Heart left ventricle (tissue), 16 donors: ENCODE results near the gene SETBP1. TPM values are rescaled to one million over a fixed set of nuclear protein-coding genes. Genes with fewer than 3 reads are reported as not detected.

Experiments used
- ATAC-seq, 4 donors: fragments of 200-7000 bp; cut with Tn5 transposase; one replicate each; pipeline ENCODE4 v1.9.1; 2020 to 2022; ENCODE audit warnings: moderate library complexity in 4 of 4, mild to moderate bottlenecking in 3 of 4, moderate number of reproducible peaks in 1 of 4
- DNase-seq, 5 donors: peaks; one replicate each; pipeline ENCODE4 v3.0.0-alpha.2; 2020
- H3K27ac ChIP-seq, 12 donors: fragments of 200-600 bp; sonication (generic) in 4 of 12; one replicate each; pipeline versions ENCODE4 v1.5.0 to v1.8.0; 2016 to 2022; ENCODE audit warnings: mild to moderate bottlenecking in 2 of 12
- H3K27me3 ChIP-seq, 9 donors: fragments of 200-600 bp; sonication (generic) in 2 of 9; one replicate each; pipeline versions ENCODE4 v1.5.1 to v1.8.0; 2016 to 2022; ENCODE audit warnings: mild to moderate bottlenecking in 3 of 9
- H3K36me3 ChIP-seq, 9 donors: fragments of 200-600 bp; sonication (generic) in 2 of 9; one replicate each; pipeline versions ENCODE4 v1.5.0 to v1.8.0; 2018 to 2022; ENCODE audit warnings: mild to moderate bottlenecking in 2 of 9
- H3K4me1 ChIP-seq, 12 donors: fragments of 200-600 bp; sonication (generic) in 4 of 12; one replicate each; pipeline versions ENCODE4 v1.5.0 to v1.8.0; 2016 to 2022; ENCODE audit warnings: mild to moderate bottlenecking in 3 of 12
- H3K4me3 ChIP-seq, 12 donors: fragments of 200-600 bp; sonication (generic) in 4 of 12; one replicate each; pipeline versions ENCODE4 v1.5.0 to v1.8.0; 2017 to 2022; ENCODE audit warnings: mild to moderate bottlenecking in 9 of 12, moderate library complexity in 4 of 12
- H3K9me3 ChIP-seq, 12 donors: fragments of 200-600 bp; sonication (generic) in 4 of 12; one replicate each; pipeline versions ENCODE4 v1.5.0 to v1.8.0; 2016 to 2022; ENCODE audit warnings: mild to moderate bottlenecking in 1 of 12
- CTCF ChIP-seq, 12 donors: fragments of 200-600 bp; sonication (generic) in 4 of 12; IDR thresholded peaks; one replicate each; pipeline versions ENCODE4 v1.5.0 to v1.8.0; 2018 to 2022; ENCODE audit warnings: antibody characterized with exemption in 12 of 12, mild to moderate bottlenecking in 5 of 12
- POLR2A ChIP-seq, 2 donors: fragments of 450-650 bp; IDR thresholded peaks; one replicate each; pipeline ENCODE4 v1.6.1; 2017; ENCODE audit warnings: antibody characterized with exemption in 2 of 2, mild to moderate bottlenecking in 2 of 2, moderate library complexity in 2 of 2
- WGBS, 4 donors: extraction: QIAGEN DNeasy Blood & Tissue Kit in 2 of 4; methylation state at CpG; one replicate each; pipeline versions ENCODE4 v1.1.5 to v1.1.7; 2013 to 2018; 5-methylcytosine and 5-hydroxymethylcytosine counted together
- intact Hi-C, 10 donors: fragments of 100-400 bp; cut with DNase I; formaldehyde crosslinking; loops; one replicate each; pipeline versions ENCODE4 v1.11.1 to v1.14.2; 2022
- polyA plus RNA-seq, 2 donors: library from polyadenylated mRNA; stranded (reverse); fragments of 200-250 nt; gene quantifications; one replicate each; pipeline ENCODE4 v1.2.3, GENCODE V29; 2013
- total RNA-seq, 9 donors: library from RNA; depleted of rRNA in 2 of 9; stranded (reverse); fragments of >200 nt in 2 of 9; fragmentation: NEBNext Ultra II Directional in 3 of 9; extraction: Animal tissue kit (Norgen Biotek cat#: 25700) in 3 of 9; gene quantifications; one replicate each; pipeline versions ENCODE4 v1.1.0 to v1.2.4, GENCODE V29; 2016 to 2023
- donor health status: ischemic (EF 13 %, LVEDD 7.1; RV severe dilation, severe dysfunction).
- donor health status: healthy with polysubstance abuse.
- donor health status: DM: no; HTN: yes; CAD: no.
- donor health status: DM: no; HTN: no; CAD: no.
- donor health status: ischemic (EF 25% LVEDD 6.9; RV normal size, moderate dysfunction).
- donor health status: ischemic (EF 25% LVEDD 5.7; RV mildly dilated, moderate dysfunction).
- donor health status: healthy.
- donor health status: DM: yes; HTN: yes; CAD: no.
- donor health status: ischemic (EF 35%, LVEDD 5.7; RV mildly dilated, moderate dysfunction).
- donor health status: nonischemic (EF 11% LVEDD 7.7; RV severe dilation, severe dysfunction).
- donor health status: DM: yes; HTN: yes; CAD: no.
- donor health status: PGD.
- donor health status: ischemic (EF 29% LVEDD 5.4; RV normal size, mild dysfunction).
- donor health status: nonischemic (EF 23%, LVEDD 6.1; RV moderate dilation, normal function).

The SETBP1 gene
- total and polyA plus RNA-seq, 11 donors, result 1.2 to 10.6 (median 5.5) TPM

GRCh38 chr18:44754567-44754966 is 73.9 kb downstream of the SETBP1 start:
- H3K4me3 ChIP-seq, result no peak overlapping the region
- ATAC-seq (no peak), DNase-seq (no peak)
- H3K4me1 ChIP-seq, result peaks cover 0 to 8% (median 0%) of the 10 kb centered on the region in 12 donors
- no peak overlapping the region for H3K27ac ChIP-seq
- no peaks in the 10 kb centered on the region for H3K9me3 ChIP-seq
- intact Hi-C loops, result no loop called here
- TF ChIP-seq CTCF (IDR thresholded peaks at IDR 0.05) (no peak), POLR2A (IDR thresholded peaks at IDR 0.05) (no peak)
- 96 to 99% (median 97%) methylated on average over 2 of the region's 2 CpGs for WGBS, 4 donors
- H3K27me3 ChIP-seq, result no peaks in the 10 kb centered on the region
- peaks cover 0 to 4% (median 0%) of the 10 kb centered on the region in 9 donors for H3K36me3 ChIP-seq

DNA sequence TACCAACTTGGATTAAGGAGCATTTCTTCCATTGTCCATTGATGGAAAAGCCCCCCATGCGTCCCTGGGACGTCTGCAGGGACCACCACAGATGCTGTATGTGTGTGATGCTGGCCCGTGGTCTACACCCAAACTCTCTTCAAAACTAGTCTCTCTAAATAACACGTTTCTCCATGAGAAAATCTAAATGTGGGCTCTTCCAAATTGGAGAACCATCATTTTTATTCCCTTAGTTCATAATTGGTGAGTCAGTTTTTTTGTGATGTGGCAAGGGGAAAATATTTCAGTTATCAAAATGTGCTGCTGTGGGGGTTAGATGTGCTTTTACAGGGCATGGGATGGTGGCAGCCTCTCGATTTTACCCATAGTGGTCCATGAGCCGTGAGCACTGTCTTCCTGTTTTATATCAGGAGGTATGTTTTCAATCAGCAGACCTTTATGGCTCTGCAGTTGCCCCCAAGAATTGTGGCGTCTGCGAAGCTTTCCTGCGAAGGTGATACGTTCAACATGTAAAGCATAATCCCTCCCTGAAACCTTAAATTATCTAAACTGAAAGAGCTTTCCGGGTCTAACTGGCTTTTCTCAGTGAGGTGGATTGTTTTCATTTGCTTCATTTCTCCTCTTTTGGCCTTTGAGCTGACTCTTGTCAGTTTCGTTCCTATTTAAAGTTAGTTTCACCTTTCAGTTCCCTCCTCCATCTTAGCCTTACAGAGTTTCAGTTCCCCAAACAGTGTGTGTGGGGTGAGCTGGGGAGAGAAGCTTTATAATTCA is 78.4 kb downstream of the SETBP1 start:
- no peaks in the 10 kb centered on the region for H3K9me3 ChIP-seq
- 87 to 94% (median 88%) methylated on average over 12 of the region's 12 CpGs for WGBS, 4 donors
- TF ChIP-seq CTCF (IDR thresholded peaks at IDR 0.05) (no peak), POLR2A (IDR thresholded peaks at IDR 0.05) (no peak)
- H3K27ac ChIP-seq, result peak overlapping the region in 2 of 12 donors; percentile 26 to 78
- H3K4me3 ChIP-seq, result peak overlapping the region in 1 of 12 donors; percentile 34
- ATAC-seq (peak in 1 of 4 donors; percentile 44), DNase-seq (no peak)
- peaks cover 0 to 21% (median 7%) of the 10 kb centered on the region in 12 donors for H3K4me1 ChIP-seq
- intact Hi-C loops, result no loop called here
- H3K27me3 ChIP-seq, result no peaks in the 10 kb centered on the region
- peaks cover 0 to 4% (median 0%) of the 10 kb centered on the region in 9 donors for H3K36me3 ChIP-seq

DNA sequence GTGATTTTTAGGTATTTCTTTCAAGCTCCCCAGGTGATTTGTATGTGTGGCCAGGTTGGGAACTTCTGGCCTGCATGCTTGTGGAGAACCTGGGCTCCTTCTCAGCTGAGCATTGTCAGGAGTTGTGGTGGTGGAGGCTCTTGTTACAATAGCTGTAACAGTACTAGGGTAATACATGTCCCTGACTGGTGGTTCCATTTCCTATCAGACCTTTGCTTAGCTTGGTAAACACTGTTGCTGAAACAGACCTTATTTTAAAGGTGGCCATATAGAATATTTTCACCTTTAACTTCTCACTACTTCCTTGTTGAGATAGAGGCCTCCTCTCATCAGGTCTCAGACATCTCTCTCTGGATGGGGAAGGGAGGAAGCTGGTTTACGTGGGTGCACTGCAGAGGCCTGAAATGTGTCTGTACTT is 79.2 kb downstream of the SETBP1 start:
- WGBS, 4 donors, result 89 to 100% (median 99%) methylated on average over 1 of the region's 1 CpG
- Histone ChIP-seq H3K4me1 (peaks cover 0 to 21% (median 9%) of the 10 kb centered on the region in 12 donors), H3K27me3 (no peaks in the 10 kb centered on the region), H3K36me3 (peaks cover 0 to 4% (median 0%) of the 10 kb centered on the region in 9 donors), H3K27ac (peak overlapping the region in 2 of 12 donors; percentile 3 to 75), H3K4me3 (no peak overlapping the region), H3K9me3 (no peaks in the 10 kb centered on the region)
- TF ChIP-seq CTCF (IDR thresholded peaks at IDR 0.05) (no peak), POLR2A (IDR thresholded peaks at IDR 0.05) (no peak)
- ATAC-seq, result no peak
- DNase-seq, result no peak
- intact Hi-C loops, result no loop called here

- H3K9me3 ChIP-seq, result no peaks in the 10 kb centered on the region
- no peak for TF ChIP-seq CTCF (IDR thresholded peaks at IDR 0.05)
- TF ChIP-seq POLR2A (IDR thresholded peaks at IDR 0.05), result no peak
- intact Hi-C loops, result no loop called here
- ATAC-seq (peak in 3 of 4 donors; percentile 38 to 75 (median 57)), DNase-seq (no peak)
- H3K4me3 ChIP-seq, result no peak overlapping the region
- peaks cover 0 to 34% (median 20%) of the 10 kb centered on the region in 12 donors for H3K4me1 ChIP-seq
- peak overlapping the region in 1 of 12 donors; percentile 25 for H3K27ac ChIP-seq
- WGBS, 4 donors, result 37 to 50% (median 40%) methylated on average over 3 of the region's 3 CpGs
- no peaks in the 10 kb centered on the region for H3K27me3 ChIP-seq
- H3K36me3 ChIP-seq, result peaks cover 0 to 4% (median 0%) of the 10 kb centered on the region in 9 donors
Observed at GRCh38 chr18:44761812-44762211, 81.1 kb downstream of the SETBP1 start.
